Memory B cell (primary cell): Measurements from ENCODE around the gene STAG3.
"Not testable (repeated sequence)": the region's sequence is repeated elsewhere in the genome, so short reads cannot be mapped to it uniquely, and the experiment has no call there.

ENCODE experiments used
- ATAC-seq: fragments of 150-1000 bp; cut with Tn5 transposase; 2 replicates; pipeline ENCODE4 v1.10.0; 2021; ENCODE audit warnings: low read depth, mild to moderate bottlenecking, moderate library complexity
- DNase-seq, 2 donors: peaks; one replicate each; pipeline ENCODE4 v3.0.0; 2022; ENCODE audit warnings: low spot score in 2 of 2
- H3K27ac Mint-ChIP-seq: one replicate; pipeline ENCODE4 v1.8.0; 2022; ENCODE audit warnings: mild to moderate bottlenecking, moderate library complexity, mixed read lengths
- H3K27me3 Mint-ChIP-seq: one replicate; pipeline ENCODE4 v1.8.0; 2022; ENCODE audit warnings: mixed read lengths
- H3K36me3 Mint-ChIP-seq: one replicate; pipeline ENCODE4 v1.8.0; 2022; ENCODE audit warnings: mild to moderate bottlenecking, mixed read lengths
- H3K4me1 Mint-ChIP-seq: one replicate; pipeline ENCODE4 v1.8.0; 2022; ENCODE audit warnings: mixed read lengths
- H3K4me3 Mint-ChIP-seq: one replicate; pipeline ENCODE4 v1.8.0; 2022; ENCODE audit warnings: mild to moderate bottlenecking, moderate library complexity, mixed read lengths
- H3K9me3 Mint-ChIP-seq: one replicate; pipeline ENCODE4 v1.8.0; 2022; ENCODE audit warnings: mixed read lengths

STAG3 gene

DNA sequence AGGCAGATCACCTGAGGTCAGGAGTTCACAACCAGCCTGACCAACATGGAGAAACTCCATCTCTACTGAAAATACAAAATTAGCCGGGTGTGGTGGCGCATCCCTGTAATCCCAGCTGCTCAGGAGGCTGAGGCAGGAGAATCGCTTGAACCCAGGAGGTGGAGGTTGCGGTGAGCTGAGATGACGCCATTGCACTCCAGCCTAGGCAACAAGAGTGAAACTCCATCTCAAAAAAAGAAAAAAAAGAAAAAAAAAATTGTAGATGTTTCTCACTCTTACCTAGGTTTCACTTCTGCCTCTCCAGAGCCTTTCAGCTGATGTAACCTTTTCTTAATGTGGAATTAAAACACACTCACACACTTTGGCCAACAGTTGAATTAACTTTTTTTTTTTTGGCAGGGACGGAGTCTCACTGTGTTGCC is 18.2 kb downstream of the STAG3 start:
- H3K9me3 Mint-ChIP-seq, H3K36me3 Mint-ChIP-seq, H3K27me3 Mint-ChIP-seq: not testable (repeated sequence)
- peak in 1 of 2 donors; percentile 14 for DNase-seq
- Mint-ChIP-seq H3K4me3 (peak overlapping the region; percentile 43), H3K4me1 (peaks cover 54% of the 10 kb centered on the region), H3K27ac (peak overlapping the region; percentile 47)
- peak; percentile 70 for ATAC-seq

DNA sequence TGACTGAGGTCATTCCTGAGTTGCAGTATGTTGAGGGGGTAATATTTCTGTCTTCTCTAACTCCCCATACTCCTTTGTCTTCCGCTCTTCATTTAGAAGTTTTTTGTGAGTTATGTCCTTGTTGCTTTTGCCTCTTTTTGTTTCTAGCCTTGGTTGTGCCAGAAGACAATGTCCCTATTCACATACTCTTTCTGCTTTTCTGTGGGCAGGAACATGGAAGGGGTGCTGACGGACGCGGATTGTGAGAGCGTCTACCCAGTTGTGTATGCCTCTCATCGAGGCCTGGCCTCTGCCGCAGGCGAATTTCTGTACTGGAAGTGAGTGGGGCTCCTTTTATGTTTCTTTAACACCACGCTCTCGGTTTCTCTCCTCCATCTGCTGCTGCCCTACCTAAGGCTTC is 20.5 kb downstream of the STAG3 start:
- no peaks in the 10 kb centered on the region for H3K27me3 Mint-ChIP-seq
- H3K4me3 Mint-ChIP-seq, result no peak overlapping the region
- no peak overlapping the region for H3K27ac Mint-ChIP-seq
- H3K9me3 Mint-ChIP-seq, result no peaks in the 10 kb centered on the region
- no peaks in the 10 kb centered on the region for H3K36me3 Mint-ChIP-seq
- DNase-seq (no peak), ATAC-seq (no peak)
- H3K4me1 Mint-ChIP-seq, result peaks cover 43% of the 10 kb centered on the region

DNA sequence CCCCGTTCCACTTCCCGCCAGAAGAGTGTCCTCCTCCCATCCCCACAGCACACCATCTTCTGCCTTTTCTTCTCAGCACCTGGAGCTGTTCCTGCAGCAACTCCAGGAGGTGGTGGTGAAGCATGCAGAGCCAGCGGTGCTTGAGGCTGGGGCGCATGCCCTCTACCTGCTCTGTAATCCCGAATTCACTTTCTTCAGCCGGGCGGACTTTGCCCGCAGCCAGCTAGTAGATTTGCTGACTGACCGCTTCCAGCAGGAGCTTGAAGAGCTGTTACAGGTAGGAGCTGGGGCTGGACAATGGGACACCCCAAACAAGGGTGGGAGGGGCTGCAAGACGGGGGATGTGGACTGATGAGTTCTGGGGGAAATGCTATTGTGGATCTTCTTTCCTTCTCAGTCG is 23.0 kb downstream of the STAG3 start:
- H3K9me3 Mint-ChIP-seq, result no peaks in the 10 kb centered on the region
- peak overlapping the region; percentile 12 for H3K27ac Mint-ChIP-seq
- peaks cover 41% of the 10 kb centered on the region for H3K4me1 Mint-ChIP-seq
- ATAC-seq (no peak), DNase-seq (no peak)
- peaks cover 2% of the 10 kb centered on the region for H3K36me3 Mint-ChIP-seq
- H3K4me3 Mint-ChIP-seq, result peak overlapping the region; percentile 54
- no peaks in the 10 kb centered on the region for H3K27me3 Mint-ChIP-seq

DNA sequence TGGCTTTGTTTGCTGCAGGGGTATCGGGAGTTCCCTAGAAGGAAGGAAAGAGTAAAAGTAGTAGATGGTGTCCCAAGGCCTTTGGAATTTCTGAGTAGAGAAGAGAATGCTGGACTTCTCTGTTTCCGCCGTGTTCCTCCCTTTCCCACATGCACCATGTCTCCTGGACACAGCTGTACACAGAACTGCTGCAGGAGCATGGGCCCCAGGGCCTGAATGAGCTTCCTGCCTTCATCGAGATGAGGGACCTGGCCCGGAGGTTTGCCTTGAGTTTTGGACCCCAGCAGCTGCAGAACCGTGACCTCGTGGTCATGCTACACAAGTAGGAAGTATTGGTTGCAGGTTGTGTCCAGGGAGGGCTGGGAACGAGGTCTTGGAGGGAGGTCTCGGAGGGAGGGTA is 26.7 kb downstream of the STAG3 start:
- Mint-ChIP-seq H3K4me1 (peaks cover 35% of the 10 kb centered on the region), H3K9me3 (no peaks in the 10 kb centered on the region), H3K4me3 (no peak overlapping the region), H3K27me3 (no peaks in the 10 kb centered on the region), H3K27ac (no peak overlapping the region), H3K36me3 (peaks cover 4% of the 10 kb centered on the region)
- no peak for ATAC-seq
- DNase-seq, result no peak

DNA sequence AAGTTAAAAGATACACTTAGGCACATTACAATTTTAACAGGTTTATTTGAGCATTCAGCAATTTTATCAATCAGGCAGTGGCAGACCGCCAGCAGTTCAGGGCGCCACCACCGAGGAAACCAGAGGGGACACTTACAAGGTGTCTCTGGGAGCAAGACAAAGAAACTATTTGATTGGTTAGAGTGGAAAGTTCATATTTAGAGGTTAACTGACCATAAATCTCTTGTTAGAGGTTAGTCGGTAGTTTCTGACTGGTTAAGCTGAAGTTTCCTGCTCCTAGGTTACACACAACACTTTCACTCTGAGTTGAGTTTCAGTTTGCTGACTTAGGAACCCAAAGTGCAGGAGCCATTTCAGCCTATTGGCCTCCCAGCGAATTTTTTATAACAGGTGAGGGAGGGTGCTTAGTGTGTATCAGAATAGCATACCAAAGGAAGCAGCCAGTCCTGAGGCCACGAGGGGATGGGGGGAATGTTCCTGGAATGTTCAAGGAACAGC is 31.2 kb downstream of the STAG3 start:
- Mint-ChIP-seq H3K9me3 (no peaks in the 10 kb centered on the region), H3K27ac (peak overlapping the region; percentile 95), H3K4me1 (peaks cover 37% of the 10 kb centered on the region), H3K36me3 (peaks cover 8% of the 10 kb centered on the region), H3K27me3 (no peaks in the 10 kb centered on the region), H3K4me3 (peak overlapping the region; percentile 57)
- ATAC-seq (peak; percentile 26), DNase-seq (no peak)

DNA sequence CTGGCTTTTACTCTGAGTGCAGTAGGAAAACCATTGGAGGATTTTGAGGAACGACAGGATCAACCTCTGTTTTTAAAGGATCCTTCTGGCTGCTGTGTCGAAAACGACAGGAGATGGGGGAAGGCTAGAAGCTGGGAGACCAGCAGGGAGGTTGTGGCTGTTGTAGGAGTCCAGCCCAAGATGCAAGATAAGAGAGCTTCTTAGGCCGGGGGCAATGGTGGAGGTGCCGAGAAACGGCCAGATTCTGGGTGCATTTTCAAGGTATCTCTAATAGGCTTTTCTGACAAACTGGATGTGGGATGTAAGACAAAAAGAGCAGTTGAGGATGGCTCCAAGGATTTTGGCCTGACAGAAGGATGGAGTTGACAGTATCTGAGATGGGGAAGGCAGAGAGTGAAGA is 31.8 kb downstream of the STAG3 start:
- ATAC-seq, result no peak
- peak overlapping the region; percentile 57 for H3K4me3 Mint-ChIP-seq

DNA sequence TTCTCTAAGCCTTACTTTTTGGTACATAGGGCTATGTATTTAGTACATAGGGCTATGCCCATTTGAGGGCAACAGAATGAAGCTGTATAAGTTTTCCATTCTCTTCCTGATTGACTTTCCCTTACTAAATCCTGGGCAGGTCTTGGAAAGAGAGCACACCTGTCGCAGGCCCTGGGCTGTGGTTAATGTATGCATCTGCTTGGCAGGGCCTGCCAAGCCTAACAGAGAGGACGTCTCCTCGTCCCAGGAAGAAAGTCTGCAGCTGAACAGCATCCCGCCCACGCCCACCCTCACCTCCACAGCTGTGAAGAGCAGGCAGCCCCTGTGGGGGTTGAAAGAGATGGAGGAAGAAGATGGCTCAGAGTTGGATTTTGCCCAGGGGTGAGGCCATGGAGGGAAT is 33.1 kb downstream of the STAG3 start:
- Mint-ChIP-seq H3K4me3 (peak overlapping the region; percentile 43), H3K4me1 (peaks cover 47% of the 10 kb centered on the region), H3K27ac (peak overlapping the region; percentile 95)

More for the DNA sequence above, 31.8 kb downstream of the STAG3 start:
- H3K27ac Mint-ChIP-seq, result peak overlapping the region; percentile 95
- peaks cover 7% of the 10 kb centered on the region for H3K36me3 Mint-ChIP-seq
- no peak for DNase-seq
- H3K27me3 Mint-ChIP-seq, result no peaks in the 10 kb centered on the region
- H3K9me3 Mint-ChIP-seq, result no peaks in the 10 kb centered on the region
- peaks cover 41% of the 10 kb centered on the region for H3K4me1 Mint-ChIP-seq

DNA sequence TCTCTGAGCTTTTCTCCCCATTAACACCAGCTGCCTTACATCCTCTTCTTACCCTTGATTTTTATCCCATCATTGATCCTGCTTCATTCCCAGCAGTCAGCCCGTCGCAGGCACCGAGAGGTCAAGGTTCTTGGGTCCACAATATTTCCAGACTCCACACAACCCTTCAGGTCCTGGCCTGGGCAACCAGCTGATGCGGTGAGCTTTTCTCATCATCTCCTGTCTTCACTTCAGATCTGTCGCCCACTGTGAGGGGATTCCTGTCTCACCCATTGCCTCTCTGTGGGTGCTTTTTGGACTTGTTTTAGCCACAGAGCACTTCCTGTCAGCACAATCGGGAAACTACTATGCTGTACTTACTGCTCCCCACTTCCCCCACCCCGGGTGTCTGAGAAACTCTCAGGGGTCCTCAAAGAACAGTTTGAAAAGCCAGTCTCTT is 33.6 kb downstream of the STAG3 start:
- H3K4me1 Mint-ChIP-seq, result peaks cover 47% of the 10 kb centered on the region
- peak overlapping the region; percentile 89 for H3K4me3 Mint-ChIP-seq
- no peaks in the 10 kb centered on the region for H3K9me3 Mint-ChIP-seq
- H3K36me3 Mint-ChIP-seq, result peaks cover 7% of the 10 kb centered on the region
- DNase-seq (peak; percentile 31 to 49), ATAC-seq (peak; percentile 95)
- no peaks in the 10 kb centered on the region for H3K27me3 Mint-ChIP-seq
- H3K27ac Mint-ChIP-seq, result peak overlapping the region; percentile 95

More for the DNA sequence above, 33.1 kb downstream of the STAG3 start:
- H3K27me3 Mint-ChIP-seq, result no peaks in the 10 kb centered on the region
- peaks cover 7% of the 10 kb centered on the region for H3K36me3 Mint-ChIP-seq
- no peak for DNase-seq
- ATAC-seq, result no peak
- no peaks in the 10 kb centered on the region for H3K9me3 Mint-ChIP-seq

DNA sequence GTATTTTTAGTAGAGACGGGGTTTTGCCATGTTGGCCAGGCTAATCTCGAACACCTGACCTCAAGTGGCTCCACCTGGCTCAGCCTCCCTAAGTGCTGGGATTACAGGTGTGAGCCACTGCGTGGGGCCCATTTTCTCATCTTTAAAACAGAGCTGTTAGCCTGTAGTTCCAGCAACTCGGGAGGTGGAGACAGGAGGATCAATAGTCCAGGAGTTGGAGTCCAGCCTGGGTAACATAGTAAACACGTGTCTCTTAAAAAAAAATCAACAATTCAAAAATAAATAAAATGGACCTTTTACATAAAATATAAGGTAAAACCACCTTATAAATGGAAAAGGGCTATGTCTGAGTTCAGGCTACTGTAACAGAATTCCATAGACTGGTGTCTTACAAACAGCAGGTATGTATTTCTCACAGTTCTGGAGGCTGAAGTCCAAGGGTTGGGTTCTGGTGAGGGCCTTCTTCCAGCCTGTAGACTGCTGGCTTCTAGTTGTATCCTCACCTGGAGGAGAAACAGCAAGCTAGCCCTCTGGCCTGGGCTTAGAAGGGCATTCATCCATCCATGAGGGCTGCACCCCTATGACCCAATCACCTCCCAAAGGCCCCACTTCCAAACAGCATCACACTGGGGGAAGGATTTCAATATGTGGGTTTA is 35.0 kb downstream of the STAG3 start:
- peak overlapping the region; percentile 58 for H3K27ac Mint-ChIP-seq
- no peak for ATAC-seq
- H3K9me3 Mint-ChIP-seq, result no peaks in the 10 kb centered on the region

DNA sequence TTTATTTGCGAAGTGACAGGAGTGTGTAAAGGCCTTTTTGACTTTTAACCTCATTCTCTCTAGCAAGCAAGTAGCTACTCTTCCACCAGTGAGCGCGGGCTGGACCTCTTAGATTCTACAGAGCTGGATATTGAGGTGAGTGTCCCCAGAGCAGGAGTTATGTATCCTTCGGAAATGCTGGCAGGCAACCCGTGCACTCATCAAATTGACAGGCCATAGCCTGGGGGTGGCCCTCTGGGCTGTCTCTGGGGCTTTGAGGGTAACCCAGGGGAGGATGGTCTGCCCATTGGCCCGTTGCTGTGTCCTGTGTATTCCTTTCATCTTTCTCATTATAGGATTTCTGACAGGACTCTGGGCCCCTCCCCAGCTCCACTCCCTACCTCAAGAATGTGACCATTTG is 36.0 kb downstream of the STAG3 start:
- no peaks in the 10 kb centered on the region for H3K9me3 Mint-ChIP-seq
- no peak overlapping the region for H3K4me3 Mint-ChIP-seq
- peaks cover 45% of the 10 kb centered on the region for H3K4me1 Mint-ChIP-seq
- H3K36me3 Mint-ChIP-seq, result peaks cover 4% of the 10 kb centered on the region
- DNase-seq (no peak), ATAC-seq (no peak)
- peak overlapping the region; percentile 58 for H3K27ac Mint-ChIP-seq
- no peaks in the 10 kb centered on the region for H3K27me3 Mint-ChIP-seq

More for the DNA sequence above, 35.0 kb downstream of the STAG3 start:
- Mint-ChIP-seq H3K4me3 (no peak overlapping the region), H3K36me3 (peaks cover 4% of the 10 kb centered on the region), H3K4me1 (peaks cover 47% of the 10 kb centered on the region), H3K27me3 (no peaks in the 10 kb centered on the region)
- no peak for DNase-seq

DNA sequence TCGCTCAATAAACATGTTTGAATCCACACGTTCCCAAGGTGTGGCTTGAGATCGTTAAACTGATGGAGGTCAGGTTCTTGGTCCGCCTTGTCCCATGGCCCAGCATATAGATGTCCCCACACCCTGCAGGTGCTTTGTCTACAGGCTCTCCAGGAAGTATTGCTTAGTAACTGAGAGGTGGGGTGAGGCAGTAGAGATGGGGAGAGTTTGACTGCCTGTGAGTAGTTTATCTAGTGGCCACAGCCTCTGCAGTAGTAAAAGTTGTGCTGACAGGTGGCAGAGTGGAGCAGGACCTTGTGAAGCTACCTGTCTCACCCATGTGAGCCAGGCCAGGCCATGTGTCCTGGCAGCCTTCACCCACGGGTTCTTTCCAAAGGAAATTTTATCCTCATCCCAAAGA is 36.6 kb downstream of the STAG3 start:
- not testable (repeated sequence) for H3K27me3 Mint-ChIP-seq, H3K9me3 Mint-ChIP-seq, H3K36me3 Mint-ChIP-seq, H3K4me3 Mint-ChIP-seq, ATAC-seq
- DNase-seq, result peak in 1 of 2 donors; percentile 14
- H3K27ac Mint-ChIP-seq, result peak overlapping the region; percentile 58
- H3K4me1 Mint-ChIP-seq, result peaks cover 46% of the 10 kb centered on the region

DNA sequence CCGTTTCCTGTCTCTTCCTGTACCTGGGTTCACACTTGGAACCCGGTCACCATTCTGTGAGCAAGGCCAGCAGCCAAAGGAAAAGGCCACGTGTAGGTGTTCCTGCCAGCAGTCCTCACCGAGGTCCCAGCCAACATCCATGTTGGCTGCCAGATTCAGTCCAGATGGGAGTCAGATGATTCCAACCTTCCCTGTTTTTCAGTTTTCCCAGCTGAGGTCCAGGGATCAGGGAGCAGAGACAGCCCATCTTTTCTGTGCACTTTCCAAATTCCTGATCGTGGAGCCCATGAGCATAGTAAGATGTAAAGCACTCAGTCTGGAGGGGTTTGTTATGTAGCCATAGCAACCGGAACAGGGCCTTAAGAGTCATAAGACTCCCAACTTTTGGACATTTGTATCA is 38.2 kb downstream of the STAG3 start:
- H3K27me3 Mint-ChIP-seq, result no peaks in the 10 kb centered on the region
- ATAC-seq (no peak), DNase-seq (no peak)
- peaks cover 7% of the 10 kb centered on the region for H3K36me3 Mint-ChIP-seq
- peak overlapping the region; percentile 99 for H3K27ac Mint-ChIP-seq
- H3K4me1 Mint-ChIP-seq, result peaks cover 41% of the 10 kb centered on the region
- no peak overlapping the region for H3K4me3 Mint-ChIP-seq
- no peaks in the 10 kb centered on the region for H3K9me3 Mint-ChIP-seq

DNA sequence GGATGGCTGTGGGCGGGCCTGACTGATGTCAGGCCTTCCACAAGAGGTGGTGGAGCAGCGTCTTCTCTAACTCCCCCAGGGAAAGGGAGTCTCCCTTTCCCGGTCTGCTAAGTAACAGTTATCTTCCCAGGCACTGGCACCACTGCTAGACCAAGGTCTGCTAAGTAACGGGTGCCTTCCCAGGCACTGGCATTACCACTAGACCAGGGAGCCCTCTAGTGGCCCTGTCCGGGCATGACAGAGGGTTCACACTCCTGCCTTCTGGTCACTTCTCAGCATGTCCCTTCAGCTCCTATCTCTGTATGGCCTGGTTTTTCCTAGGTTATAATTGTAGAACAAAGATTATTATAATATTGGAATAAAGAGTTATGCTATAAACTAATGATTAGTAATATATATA is 40.2 kb downstream of the STAG3 start:
- DNase-seq (peak; percentile 70 to 77), ATAC-seq (peak; percentile 1)
- H3K27ac Mint-ChIP-seq, result peak overlapping the region; percentile 99
- H3K36me3 Mint-ChIP-seq, result peaks cover 11% of the 10 kb centered on the region
- not testable (repeated sequence) for H3K27me3 Mint-ChIP-seq, H3K9me3 Mint-ChIP-seq
- peaks cover 49% of the 10 kb centered on the region for H3K4me1 Mint-ChIP-seq
- H3K4me3 Mint-ChIP-seq, result peak overlapping the region; percentile 92

DNA sequence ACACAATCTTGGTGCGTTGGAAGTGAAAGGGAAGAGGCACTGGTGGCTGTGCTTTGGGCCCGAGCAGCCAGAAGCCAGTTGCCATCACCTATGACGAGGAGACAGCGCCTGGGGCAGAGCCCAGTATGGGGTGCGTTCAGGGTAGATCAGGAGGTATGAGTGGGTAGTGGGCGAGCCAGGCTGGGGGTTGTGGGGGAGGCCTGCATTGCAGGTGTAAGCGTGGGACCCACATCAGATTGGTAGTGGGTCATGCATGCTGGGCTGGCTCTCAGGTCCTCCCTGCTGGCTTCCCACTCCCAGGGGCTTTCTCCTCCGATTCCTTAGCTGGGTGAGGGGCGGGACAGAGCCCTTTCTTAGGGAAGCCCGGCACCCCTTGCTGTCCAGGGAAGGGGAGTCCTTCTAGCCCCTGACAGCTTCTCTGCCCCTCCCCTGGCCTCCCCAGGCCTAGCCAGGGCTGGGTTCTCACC is 41.6 kb downstream of the STAG3 start:
- no peaks in the 10 kb centered on the region for H3K27me3 Mint-ChIP-seq
- peak overlapping the region; percentile 93 for H3K4me3 Mint-ChIP-seq
- DNase-seq (no peak), ATAC-seq (no peak)
- H3K9me3 Mint-ChIP-seq, result no peaks in the 10 kb centered on the region
- H3K27ac Mint-ChIP-seq, result peak overlapping the region; percentile 99
- H3K4me1 Mint-ChIP-seq, result peaks cover 46% of the 10 kb centered on the region
- H3K36me3 Mint-ChIP-seq, result peaks cover 11% of the 10 kb centered on the region
